Liver (tissue), 9 donors: ENCODE data around the gene LAMB1. TPM values are rescaled to one million over a fixed set of nuclear protein-coding genes. Genes with fewer than 3 reads are reported as not detected.

Source experiments
- DNase-seq: peaks from one replicate; pipeline ENCODE4 v3.0.0-alpha.2; 2017; ENCODE audit warnings: low spot score
- H3K27ac ChIP-seq, 2 donors: one replicate each; pipeline ENCODE4 v1.7.0; 2013; ENCODE audit warnings: inconsistent platforms in 2 of 2, low read length in 2 of 2, control low read depth in 1 of 2, low read depth in 1 of 2, mild to moderate bottlenecking in 1 of 2
- H3K27me3 ChIP-seq, 4 donors: one replicate each; pipeline versions ENCODE4 v1.6.1 to v1.7.0; 2013; ENCODE audit warnings: low read length in 3 of 4, inconsistent platforms in 1 of 4, mild to moderate bottlenecking in 1 of 4, moderate library complexity in 1 of 4; ENCODE audit not compliant: control insufficient read depth in 4 of 4, insufficient read depth in 4 of 4
- H3K36me3 ChIP-seq, 4 donors: one replicate each; pipeline versions ENCODE4 v1.6.1 to v1.7.0; 2013; ENCODE audit warnings: low read length in 3 of 4, mild to moderate bottlenecking in 3 of 4, low read depth in 1 of 4, moderate library complexity in 1 of 4; ENCODE audit not compliant: control insufficient read depth in 4 of 4, insufficient read depth in 3 of 4
- H3K4me1 ChIP-seq, 4 donors: one replicate each; pipeline versions ENCODE4 v1.6.1 to v1.7.0; 2013; ENCODE audit warnings: low read length in 3 of 4, mild to moderate bottlenecking in 3 of 4, moderate library complexity in 1 of 4; ENCODE audit not compliant: control insufficient read depth in 4 of 4, insufficient read depth in 4 of 4
- H3K4me3 ChIP-seq, 3 donors: one replicate each; pipeline versions ENCODE4 v1.6.1 to v1.7.0; 2013; ENCODE audit warnings: low read length in 3 of 3, control low read depth in 1 of 3, low read depth in 1 of 3, mild to moderate bottlenecking in 1 of 3
- H3K9ac ChIP-seq, 2 donors: one replicate each; pipeline ENCODE4 v1.7.0; 2013; ENCODE audit warnings: low read length in 2 of 2, mild to moderate bottlenecking in 2 of 2, moderate library complexity in 2 of 2, control low read depth in 1 of 2, low read depth in 1 of 2
- H3K9me3 ChIP-seq, 4 donors: one replicate each; pipeline versions ENCODE4 v1.6.1 to v1.7.0; 2013; ENCODE audit warnings: low read length in 3 of 4; ENCODE audit not compliant: control insufficient read depth in 4 of 4
- EGR1 ChIP-seq, 2 donors: IDR thresholded peaks; 2 replicates each; pipeline ENCODE4 v1.6.1; 2016 to 2018; ENCODE audit warnings: antibody characterized with exemption in 2 of 2, low read depth in 2 of 2
- FOXA1 ChIP-seq: IDR thresholded peaks from 2 replicates; pipeline ENCODE4 v1.6.1; 2016; ENCODE audit warnings: antibody characterized with exemption
- FOXA2 ChIP-seq: IDR thresholded peaks from 2 replicates; pipeline ENCODE4 v1.6.1; 2016; ENCODE audit warnings: antibody characterized with exemption
- GABPA ChIP-seq, 2 donors: IDR thresholded peaks in 1 of 2; conservative IDR thresholded peaks in 1 of 2; 2 replicates each; pipeline ENCODE4 v1.6.1; 2016; ENCODE audit warnings: antibody characterized with exemption in 2 of 2, mild to moderate bottlenecking in 1 of 2, moderate library complexity in 1 of 2
- HNF4A ChIP-seq, 2 donors: conservative IDR thresholded peaks; 2 replicates each; pipeline ENCODE4 v1.6.1; 2016; ENCODE audit warnings: antibody characterized with exemption in 2 of 2, mild to moderate bottlenecking in 2 of 2
- HNF4G ChIP-seq: IDR thresholded peaks from 2 replicates; pipeline ENCODE4 v1.6.1; 2016; ENCODE audit warnings: antibody characterized with exemption
- JUND ChIP-seq, 2 donors: IDR thresholded peaks; 2 replicates each; pipeline ENCODE4 v1.6.1; 2016; ENCODE audit warnings: antibody characterized with exemption in 2 of 2
- NR2F2 ChIP-seq: IDR thresholded peaks from 2 replicates; pipeline ENCODE4 v1.6.1; 2016; ENCODE audit warnings: antibody characterized with exemption
- RAD21 ChIP-seq, 2 donors: IDR thresholded peaks; 2 replicates each; pipeline ENCODE4 v1.6.1; 2016; ENCODE audit warnings: antibody characterized with exemption in 2 of 2, mild to moderate bottlenecking in 2 of 2
- RXRA ChIP-seq, 2 donors: IDR thresholded peaks; 2 replicates each; pipeline ENCODE4 v1.6.1; 2017 to 2018; ENCODE audit warnings: antibody characterized with exemption in 2 of 2, mild to moderate bottlenecking in 1 of 2
- SP1 ChIP-seq: IDR thresholded peaks from 2 replicates; pipeline ENCODE4 v1.6.1; 2018; ENCODE audit warnings: antibody characterized with exemption, mild to moderate bottlenecking
- TAF1 ChIP-seq: conservative IDR thresholded peaks from 2 replicates; pipeline ENCODE4 v1.6.1; 2016; ENCODE audit warnings: antibody characterized with exemption, mild to moderate bottlenecking
- YY1 ChIP-seq: IDR thresholded peaks from 2 replicates; pipeline ENCODE4 v1.6.1; 2016; ENCODE audit warnings: antibody characterized with exemption, mild to moderate bottlenecking
- WGBS: extraction: QIAGEN DNeasy Blood & Tissue Kit; methylation state at CpG from one replicate; pipeline ENCODE4 v1.1.7; 2013; 5-methylcytosine and 5-hydroxymethylcytosine counted together
- polyA plus RNA-seq, 2 donors: library from polyadenylated mRNA; stranded (reverse) in 1 of 2; unstranded in 1 of 2; fragments of 200-250 nt in 1 of 2; fragments of >200 nt in 1 of 2; fragmentation: Nextera tagmentation in 1 of 2; extraction: Ambion mirVana in 1 of 2; gene quantifications; one replicate each; pipeline versions ENCODE4 v1.2.1 to v1.2.3, GENCODE V29; 2013 to 2015
- total RNA-seq, 2 donors: library from RNA; depleted of rRNA; stranded (reverse); fragments of >200 nt; gene quantifications; one replicate each; pipeline ENCODE4 v1.2.3, GENCODE V29; 2014
- TF ChIP-seq, protein P1 (sequence below): fragments of 150-350 bp; IDR thresholded peaks from 2 replicates; pipeline ENCODE4 v1.5.1; 2017; ENCODE audit warnings: improper control_type of control experiment, low read depth, low read length; ENCODE audit not compliant: missing input control
- TF ChIP-seq, protein P2 (sequence below): IDR thresholded peaks from 2 replicates; pipeline ENCODE4 v1.6.1; 2016; ENCODE audit warnings: antibody characterized with exemption, mild to moderate bottlenecking
- TF ChIP-seq, protein P3 (sequence below): IDR thresholded peaks from 2 replicates; pipeline ENCODE4 v1.6.1; 2016; ENCODE audit warnings: antibody characterized with exemption
- TF ChIP-seq, protein P4 (sequence below): IDR thresholded peaks from 2 replicates; pipeline ENCODE4 v1.6.1; 2016; ENCODE audit warnings: antibody characterized with exemption
- TF ChIP-seq, protein P5 (sequence below): IDR thresholded peaks from 2 replicates; pipeline ENCODE4 v1.6.1; 2016; ENCODE audit warnings: antibody characterized with exemption
- donor health status: healthy.
- donor health status: healthy.
- donor health status: healthy.
- donor health status: healthy.
- donor health status: healthy.

Gene LAMB1
- total and polyA plus RNA-seq, 4 donors: 12.6 to 63.1 (median 25.8) TPM

DNA sequence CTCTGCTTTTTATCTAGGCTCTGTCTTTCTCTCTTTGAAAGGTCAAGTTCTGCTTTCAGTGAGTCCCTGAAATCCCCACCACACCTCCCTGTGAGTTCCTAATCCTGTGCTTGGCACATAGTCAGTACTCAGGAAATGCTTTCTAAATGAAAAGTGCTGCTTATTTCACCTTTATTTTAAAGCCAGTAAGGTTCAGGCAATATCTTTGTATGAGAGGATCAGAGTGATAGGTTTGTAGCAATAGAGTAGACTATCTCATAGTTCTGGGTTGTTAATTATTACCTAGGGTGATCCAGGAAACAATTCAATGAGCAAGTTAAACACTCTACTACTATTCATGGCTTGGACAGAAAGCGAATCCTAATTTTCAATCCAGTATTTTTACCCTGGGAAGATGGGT is 7.4 kb upstream of the LAMB1 start:
- Histone ChIP-seq H3K27ac (no peak overlapping the region), H3K4me3 (no peak overlapping the region), H3K27me3 (no peaks in the 10 kb centered on the region), H3K36me3 (no peaks in the 10 kb centered on the region), H3K4me1 (peaks cover 0 to 9% (median 4%) of the 10 kb centered on the region in 4 donors), H3K9ac (no peak overlapping the region), H3K9me3 (no peaks in the 10 kb centered on the region)
- DNase-seq: no peak
- 49% methylated on average over 1 of the region's 1 CpG for WGBS
- no peak for TF ChIP-seq TAF1

DNA sequence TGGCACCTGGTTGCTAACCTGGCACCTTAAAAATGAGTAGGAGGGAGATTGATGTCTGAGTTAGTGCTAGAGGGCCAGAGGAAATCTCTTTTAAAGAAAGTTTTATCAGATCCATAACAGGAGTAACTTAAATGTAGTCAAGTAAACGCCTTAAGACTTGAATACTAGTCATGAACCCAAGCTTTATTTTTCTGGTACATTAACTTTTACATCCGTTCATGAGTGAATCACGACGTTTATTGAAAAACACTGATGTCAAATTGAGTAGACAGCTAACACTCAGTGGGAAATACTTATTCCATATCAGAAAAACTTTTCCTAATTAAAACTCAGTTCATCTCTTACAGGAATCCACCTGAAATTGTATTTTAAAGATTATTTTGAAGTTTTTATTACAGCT is 6.9 kb upstream of the LAMB1 start:
- 90% methylated on average over 4 of the region's 4 CpGs for WGBS
- Histone ChIP-seq H3K27me3 (no peaks in the 10 kb centered on the region), H3K4me1 (peaks cover 1 to 10% (median 4%) of the 10 kb centered on the region in 4 donors), H3K36me3 (no peaks in the 10 kb centered on the region), H3K4me3 (no peak overlapping the region), H3K9me3 (no peaks in the 10 kb centered on the region), H3K27ac (no peak overlapping the region), H3K9ac (no peak overlapping the region)
- DNase-seq: no peak
- TF ChIP-seq YY1: no peak
- TF ChIP-seq SP1: no peak
- TF ChIP-seq, protein P1, sequence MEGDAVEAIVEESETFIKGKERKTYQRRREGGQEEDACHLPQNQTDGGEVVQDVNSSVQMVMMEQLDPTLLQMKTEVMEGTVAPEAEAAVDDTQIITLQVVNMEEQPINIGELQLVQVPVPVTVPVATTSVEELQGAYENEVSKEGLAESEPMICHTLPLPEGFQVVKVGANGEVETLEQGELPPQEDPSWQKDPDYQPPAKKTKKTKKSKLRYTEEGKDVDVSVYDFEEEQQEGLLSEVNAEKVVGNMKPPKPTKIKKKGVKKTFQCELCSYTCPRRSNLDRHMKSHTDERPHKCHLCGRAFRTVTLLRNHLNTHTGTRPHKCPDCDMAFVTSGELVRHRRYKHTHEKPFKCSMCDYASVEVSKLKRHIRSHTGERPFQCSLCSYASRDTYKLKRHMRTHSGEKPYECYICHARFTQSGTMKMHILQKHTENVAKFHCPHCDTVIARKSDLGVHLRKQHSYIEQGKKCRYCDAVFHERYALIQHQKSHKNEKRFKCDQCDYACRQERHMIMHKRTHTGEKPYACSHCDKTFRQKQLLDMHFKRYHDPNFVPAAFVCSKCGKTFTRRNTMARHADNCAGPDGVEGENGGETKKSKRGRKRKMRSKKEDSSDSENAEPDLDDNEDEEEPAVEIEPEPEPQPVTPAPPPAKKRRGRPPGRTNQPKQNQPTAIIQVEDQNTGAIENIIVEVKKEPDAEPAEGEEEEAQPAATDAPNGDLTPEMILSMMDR: no peak
- no peak for TF ChIP-seq JUND (IDR thresholded peaks at IDR 0.05)
- no peak for TF ChIP-seq NR2F2
- TF ChIP-seq GABPA (IDR thresholded peaks at IDR 0.05 in 1 of 2, conservative IDR thresholded peaks at IDR 0.05 in 1 of 2): no peak
- no peak for TF ChIP-seq HNF4A (conservative IDR thresholded peaks at IDR 0.05)
- TF ChIP-seq TAF1: no peak
- TF ChIP-seq, protein P2, sequence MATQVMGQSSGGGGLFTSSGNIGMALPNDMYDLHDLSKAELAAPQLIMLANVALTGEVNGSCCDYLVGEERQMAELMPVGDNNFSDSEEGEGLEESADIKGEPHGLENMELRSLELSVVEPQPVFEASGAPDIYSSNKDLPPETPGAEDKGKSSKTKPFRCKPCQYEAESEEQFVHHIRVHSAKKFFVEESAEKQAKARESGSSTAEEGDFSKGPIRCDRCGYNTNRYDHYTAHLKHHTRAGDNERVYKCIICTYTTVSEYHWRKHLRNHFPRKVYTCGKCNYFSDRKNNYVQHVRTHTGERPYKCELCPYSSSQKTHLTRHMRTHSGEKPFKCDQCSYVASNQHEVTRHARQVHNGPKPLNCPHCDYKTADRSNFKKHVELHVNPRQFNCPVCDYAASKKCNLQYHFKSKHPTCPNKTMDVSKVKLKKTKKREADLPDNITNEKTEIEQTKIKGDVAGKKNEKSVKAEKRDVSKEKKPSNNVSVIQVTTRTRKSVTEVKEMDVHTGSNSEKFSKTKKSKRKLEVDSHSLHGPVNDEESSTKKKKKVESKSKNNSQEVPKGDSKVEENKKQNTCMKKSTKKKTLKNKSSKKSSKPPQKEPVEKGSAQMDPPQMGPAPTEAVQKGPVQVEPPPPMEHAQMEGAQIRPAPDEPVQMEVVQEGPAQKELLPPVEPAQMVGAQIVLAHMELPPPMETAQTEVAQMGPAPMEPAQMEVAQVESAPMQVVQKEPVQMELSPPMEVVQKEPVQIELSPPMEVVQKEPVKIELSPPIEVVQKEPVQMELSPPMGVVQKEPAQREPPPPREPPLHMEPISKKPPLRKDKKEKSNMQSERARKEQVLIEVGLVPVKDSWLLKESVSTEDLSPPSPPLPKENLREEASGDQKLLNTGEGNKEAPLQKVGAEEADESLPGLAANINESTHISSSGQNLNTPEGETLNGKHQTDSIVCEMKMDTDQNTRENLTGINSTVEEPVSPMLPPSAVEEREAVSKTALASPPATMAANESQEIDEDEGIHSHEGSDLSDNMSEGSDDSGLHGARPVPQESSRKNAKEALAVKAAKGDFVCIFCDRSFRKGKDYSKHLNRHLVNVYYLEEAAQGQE: no peak
- TF ChIP-seq FOXA1: no peak
- TF ChIP-seq, protein P3, sequence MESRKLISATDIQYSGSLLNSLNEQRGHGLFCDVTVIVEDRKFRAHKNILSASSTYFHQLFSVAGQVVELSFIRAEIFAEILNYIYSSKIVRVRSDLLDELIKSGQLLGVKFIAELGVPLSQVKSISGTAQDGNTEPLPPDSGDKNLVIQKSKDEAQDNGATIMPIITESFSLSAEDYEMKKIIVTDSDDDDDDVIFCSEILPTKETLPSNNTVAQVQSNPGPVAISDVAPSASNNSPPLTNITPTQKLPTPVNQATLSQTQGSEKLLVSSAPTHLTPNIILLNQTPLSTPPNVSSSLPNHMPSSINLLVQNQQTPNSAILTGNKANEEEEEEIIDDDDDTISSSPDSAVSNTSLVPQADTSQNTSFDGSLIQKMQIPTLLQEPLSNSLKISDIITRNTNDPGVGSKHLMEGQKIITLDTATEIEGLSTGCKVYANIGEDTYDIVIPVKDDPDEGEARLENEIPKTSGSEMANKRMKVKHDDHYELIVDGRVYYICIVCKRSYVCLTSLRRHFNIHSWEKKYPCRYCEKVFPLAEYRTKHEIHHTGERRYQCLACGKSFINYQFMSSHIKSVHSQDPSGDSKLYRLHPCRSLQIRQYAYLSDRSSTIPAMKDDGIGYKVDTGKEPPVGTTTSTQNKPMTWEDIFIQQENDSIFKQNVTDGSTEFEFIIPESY: no peak
- TF ChIP-seq RAD21 (IDR thresholded peaks at IDR 0.05): no peak
- TF ChIP-seq FOXA2: no peak
- no peak for TF ChIP-seq HNF4G
- TF ChIP-seq, protein P4, sequence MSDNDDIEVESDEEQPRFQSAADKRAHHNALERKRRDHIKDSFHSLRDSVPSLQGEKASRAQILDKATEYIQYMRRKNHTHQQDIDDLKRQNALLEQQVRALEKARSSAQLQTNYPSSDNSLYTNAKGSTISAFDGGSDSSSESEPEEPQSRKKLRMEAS: no peak
- TF ChIP-seq, protein P5, sequence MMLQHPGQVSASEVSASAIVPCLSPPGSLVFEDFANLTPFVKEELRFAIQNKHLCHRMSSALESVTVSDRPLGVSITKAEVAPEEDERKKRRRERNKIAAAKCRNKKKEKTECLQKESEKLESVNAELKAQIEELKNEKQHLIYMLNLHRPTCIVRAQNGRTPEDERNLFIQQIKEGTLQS: no peak
- TF ChIP-seq EGR1 (IDR thresholded peaks at IDR 0.05; ENCODE audit: low read depth in 2 of 2): no peak
- TF ChIP-seq RXRA (IDR thresholded peaks at IDR 0.05): no peak
